ENCODE results near the gene SBNO1.
"Not testable (repeated sequence)": the region's sequence is repeated elsewhere in the genome, so short reads cannot be mapped to it uniquely, and the experiment has no call there.

Gene SBNO1

DNA sequence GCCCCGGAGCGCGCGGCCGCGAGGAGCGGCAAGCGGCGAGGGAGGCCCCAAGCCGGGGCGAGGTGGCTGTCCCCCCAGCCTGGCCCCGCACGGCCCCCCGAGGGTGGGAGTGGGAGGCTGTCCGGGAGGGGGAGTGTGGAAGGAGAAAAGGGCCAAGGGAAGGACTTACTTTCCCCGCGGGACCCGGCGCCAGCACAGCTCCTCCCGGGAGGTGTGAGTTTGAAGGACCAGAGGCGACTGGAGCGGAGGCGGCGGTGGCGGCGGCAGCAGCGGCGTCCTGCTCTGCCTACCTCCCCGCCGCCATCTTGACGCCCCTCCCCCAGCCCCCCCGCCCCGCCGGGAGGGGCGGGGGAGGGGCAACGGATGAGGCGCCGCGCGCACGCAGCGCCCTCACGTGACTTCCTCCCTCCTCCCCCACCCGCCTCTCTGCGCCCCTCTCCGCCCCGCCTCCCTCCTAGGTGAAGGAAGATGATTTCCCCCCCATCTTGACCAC is at the start of gene SBNO1:
Gene SBNO1 (minus strand): TSS at position 316 of the 493 bp plus-strand sequence. CDS start 14,406 bp downstream, outside the sequence.
- DNase-seq (ENCODE audit: low read depth, low spot score), result peak; percentile 65

DNA sequence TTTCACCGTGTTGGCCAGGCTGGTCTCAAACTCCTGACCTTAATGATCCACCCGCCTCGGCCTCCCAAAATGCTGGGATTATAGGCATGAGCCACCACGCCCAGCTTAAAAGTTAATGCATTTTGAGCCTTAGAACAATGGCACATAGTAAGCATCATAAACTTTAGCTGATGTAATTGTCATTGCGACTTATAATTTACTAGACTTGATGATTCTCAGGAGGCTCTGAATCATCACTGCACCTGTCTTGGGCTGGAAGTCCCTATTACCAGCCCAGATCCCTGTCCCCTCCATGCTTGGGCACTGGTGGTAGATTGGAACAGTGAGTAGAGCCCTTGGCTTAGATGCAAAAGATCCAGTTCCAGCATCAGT is 45.4 kb upstream of the SBNO1 start:
- DNase-seq (ENCODE audit: low read depth, low spot score), result no peak

DNA sequence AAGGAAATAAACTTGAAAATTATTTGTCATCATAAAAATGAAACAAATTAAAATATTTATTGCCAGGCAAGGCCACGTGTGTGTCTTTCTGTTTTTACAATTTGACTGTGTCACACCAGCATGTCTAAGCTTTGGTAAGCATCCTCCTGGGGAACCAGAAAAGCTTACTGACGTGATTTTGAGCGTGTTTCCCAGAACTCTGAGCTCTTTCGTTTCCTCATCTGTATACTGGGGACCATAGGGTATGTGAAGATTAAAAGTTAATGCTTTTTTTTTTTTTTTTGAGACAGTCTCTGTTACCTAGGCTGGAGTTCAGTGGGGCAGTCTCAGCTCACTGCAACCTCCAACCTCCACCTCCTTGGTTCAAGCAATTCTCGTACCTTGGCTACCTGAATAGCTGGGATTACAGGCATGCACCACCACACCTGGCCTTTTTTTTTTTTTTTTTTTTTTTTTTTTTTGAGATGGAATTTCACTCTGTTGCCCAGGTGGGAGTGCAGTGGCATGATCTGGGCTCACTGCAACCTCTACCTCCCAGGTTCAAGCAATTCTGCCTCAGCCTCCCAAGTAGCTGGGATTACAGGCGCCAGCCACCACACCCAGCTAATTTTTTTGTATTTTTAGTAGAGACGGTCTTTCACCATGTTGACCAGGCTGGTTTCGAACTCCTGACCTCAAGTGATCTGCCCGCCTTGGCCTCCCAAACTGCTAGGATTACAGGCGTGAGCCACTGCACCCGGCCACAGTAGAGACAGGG is 44.8 kb upstream of the SBNO1 start:
- not testable (repeated sequence) for DNase-seq (ENCODE audit: low read depth, low spot score)

DNA sequence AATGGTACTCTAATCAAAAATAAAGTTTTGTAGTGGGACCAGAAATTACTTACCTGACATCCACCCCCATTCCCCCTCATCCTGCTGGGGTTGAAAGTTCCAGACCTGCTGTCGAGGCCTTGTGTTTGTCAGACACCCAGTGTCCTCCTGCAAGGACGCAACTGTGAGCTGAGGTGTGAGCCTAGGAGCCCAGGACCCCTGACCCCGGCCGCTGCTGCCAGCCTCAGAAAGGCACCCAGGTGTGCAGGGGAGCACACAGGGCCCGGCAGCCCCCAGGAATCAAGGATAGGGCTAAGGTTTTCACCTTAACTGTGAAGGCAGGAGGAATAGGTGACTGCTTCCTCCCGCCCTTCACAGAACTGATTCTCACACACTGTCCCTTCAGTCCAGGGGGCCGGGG is 44.0 kb upstream of the SBNO1 start:
- not testable (repeated sequence) for DNase-seq (ENCODE audit: low read depth, low spot score)

DNA sequence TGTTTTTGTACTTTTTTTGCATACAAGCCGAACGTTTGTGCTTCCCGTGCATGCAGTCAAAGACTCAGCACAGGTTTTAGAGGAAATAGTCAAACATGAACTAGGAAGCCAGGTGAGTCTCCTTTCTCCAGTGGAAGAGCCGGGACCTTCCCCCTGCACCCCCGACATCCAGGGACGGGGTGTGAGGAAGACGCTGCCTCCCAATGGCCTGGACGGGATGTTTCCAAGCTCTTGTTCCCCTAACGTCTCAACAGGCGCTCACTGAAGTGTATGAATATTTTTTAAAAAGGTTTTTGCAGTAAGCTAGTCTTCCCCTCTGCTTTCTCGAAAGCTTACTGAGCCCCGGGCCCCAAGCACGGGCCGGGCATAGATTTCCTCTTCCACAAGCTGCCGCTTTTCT is 43.3 kb upstream of the SBNO1 start:
- DNase-seq (ENCODE audit: low read depth, low spot score), result not testable (repeated sequence)

DNA sequence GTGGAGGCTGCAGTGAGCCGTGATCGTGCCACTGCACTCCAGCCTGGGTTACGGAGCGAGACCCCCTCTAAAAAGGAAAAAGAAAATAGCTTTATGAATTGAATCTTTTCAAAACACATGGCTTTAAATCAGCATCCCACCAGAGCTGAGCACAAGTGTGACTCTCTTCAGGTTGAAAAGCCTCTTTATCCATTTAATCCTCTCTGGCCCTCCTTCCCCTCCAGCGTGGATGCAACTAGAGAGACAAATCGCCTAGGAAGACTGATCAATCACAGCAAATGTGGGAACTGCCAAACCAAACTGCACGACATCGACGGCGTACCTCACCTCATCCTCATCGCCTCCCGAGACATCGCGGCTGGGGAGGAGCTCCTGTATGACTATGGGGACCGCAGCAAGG is 42.6 kb upstream of the SBNO1 start:
- not testable (repeated sequence) for DNase-seq (ENCODE audit: low read depth, low spot score)

DNA sequence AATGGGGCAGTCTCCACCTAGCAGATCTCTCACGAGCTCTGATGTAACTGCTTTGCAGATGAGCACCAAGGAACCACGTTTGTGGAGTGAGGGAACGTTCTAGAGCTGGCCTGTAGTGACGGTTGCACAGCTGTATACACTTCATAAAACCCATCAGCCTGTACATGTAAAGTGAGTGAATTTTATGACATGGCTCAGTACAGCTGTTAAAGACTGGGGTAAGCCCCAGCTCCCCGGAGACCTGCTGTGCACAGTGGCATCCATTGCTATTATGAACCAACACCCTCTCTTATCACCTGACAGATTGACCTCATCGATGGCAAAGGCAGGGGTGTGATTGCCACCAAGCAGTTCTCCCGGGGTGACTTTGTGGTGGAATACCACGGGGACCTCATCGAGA is 39.9 kb upstream of the SBNO1 start:
- DNase-seq (ENCODE audit: low read depth, low spot score), result no peak

DNA sequence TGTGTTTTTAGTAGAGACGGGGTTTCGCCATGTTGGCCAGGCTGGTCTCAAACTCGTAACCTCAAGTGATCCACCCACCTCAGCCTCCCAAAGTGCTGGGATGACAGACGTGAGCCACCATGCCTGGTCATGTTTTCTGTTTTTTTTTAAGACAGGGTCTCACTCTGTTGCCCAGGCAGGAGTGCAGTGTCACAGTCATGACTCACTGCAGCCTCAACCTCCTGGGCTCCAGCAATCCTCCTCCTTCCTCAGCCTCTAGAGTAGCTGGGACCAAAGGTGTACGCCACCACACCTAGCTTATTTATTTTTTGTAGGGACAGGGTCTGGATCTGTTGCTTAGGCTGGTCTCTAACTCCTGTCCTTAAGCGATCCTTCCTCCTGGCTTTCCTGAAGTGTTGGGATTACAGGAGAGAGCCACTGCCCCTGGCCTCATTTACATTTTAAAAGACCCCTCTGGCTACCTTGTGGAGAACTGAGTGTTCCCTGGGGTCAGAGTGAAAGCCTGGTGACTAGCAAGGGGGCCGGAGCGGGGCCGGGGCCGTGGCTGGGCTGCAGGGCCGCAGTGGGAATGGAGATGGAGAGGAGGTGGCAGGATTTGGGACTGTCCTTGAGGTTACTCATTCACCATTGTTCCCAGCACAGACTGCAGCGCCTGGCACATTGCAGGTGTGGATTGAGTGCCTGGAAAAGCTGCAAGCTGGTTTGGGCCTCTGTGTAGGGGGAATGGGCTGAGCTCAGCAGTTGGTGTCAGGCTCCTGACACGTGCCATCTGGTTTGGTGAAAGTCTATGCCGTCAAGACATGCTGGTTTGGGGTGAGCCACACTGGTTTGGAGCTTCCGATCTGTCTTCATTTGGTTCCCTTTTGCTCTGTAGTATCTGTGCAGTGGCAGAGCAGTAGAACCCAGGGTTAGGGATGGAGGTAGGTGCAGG is 37.4 kb upstream of the SBNO1 start:
- DNase-seq (ENCODE audit: low read depth, low spot score), result no peak

DNA sequence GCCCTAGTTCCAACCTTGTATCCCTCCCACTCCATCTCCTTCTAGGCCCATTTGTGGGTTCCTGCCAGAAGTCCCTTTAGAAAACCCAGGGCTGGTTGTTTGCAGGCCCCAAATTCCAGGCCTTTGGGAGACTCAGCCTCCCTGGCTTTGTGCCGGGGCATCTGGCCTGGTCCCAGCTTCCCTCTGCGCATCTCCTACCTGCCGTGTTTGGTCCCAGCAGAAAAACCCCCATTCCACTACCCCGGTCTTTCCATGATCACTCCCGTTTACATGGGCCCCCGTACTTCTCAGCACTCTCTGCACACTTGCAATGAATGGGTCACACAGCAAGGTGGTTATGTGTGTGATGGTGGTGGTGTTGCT is 34.6 kb upstream of the SBNO1 start:
- no peak for DNase-seq (ENCODE audit: low read depth, low spot score)

DNA sequence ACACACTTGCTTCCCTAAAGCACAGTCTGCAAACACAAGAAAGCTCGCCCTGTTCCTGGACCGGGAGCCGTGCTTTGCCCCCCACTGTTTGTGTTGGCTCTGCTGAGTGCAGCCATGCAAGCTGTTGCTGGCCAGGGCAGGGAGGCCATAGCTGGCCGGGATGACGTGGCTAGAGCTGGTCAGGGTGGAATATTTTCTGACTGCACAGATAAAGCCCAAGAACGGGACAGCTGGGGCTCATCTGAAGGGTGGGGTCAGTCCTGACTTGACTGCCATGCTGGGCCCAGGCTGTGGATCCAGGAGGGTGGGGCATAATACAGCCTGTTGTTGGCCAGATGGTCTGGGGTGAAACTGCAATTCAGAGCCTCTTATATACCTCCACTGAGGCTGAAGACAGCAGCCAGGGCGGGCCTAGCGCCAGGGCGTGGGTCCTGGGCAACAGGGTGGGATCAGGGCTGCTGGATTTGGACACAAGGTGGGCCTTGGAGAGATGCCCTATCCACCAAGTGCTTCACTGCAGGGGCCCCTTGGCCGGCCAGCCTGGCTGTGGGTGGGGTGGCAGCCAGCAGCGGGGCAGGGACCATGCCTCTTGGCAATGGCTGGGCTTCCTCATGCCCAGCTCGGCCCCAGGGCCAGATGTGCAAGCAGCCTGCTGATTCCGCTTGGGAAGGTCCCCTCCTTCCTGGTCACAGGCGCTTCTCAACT is 34.1 kb upstream of the SBNO1 start:
- peak; percentile 36 for DNase-seq (ENCODE audit: low read depth, low spot score)

DNA sequence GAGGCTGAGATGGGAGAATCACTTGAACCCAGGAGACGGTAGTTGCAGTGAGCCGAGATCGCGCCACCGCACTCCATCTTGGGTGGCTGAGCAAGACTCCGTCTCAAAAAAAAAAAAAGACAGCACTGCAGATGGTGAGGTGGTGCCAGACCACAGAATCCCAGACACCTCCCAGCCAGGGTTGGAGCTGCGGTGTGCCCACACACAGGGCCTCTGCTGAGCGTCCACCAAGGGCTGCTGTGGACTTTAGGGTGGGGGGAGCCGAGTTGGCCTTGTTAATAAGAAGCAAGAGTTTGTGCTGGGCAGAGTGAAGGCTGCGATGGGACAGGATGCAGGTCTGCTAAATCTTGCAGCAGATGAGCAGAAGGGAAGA is 33.5 kb upstream of the SBNO1 start:
- no peak for DNase-seq (ENCODE audit: low read depth, low spot score)

DNA sequence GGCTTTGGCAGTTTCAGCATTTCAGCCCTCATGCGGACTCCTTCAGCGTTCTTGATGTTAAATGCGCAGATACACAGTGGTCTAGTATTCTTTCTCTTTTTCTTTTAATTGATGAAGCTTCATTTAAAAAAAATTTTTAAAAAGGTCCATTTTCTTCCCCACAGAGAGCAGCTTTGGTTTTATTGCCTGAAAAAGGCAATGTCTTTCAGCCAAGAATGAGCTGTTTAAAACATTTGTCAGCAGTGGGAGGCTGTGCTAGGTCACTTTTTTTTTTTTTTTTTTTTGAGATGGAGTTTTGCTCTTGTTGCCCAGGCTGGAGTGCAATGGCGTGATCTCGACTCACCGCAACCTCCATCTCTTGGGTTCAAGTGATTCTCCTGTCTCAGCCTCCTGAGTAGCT is 32.8 kb upstream of the SBNO1 start:
- DNase-seq (ENCODE audit: low read depth, low spot score), result no peak

DNA sequence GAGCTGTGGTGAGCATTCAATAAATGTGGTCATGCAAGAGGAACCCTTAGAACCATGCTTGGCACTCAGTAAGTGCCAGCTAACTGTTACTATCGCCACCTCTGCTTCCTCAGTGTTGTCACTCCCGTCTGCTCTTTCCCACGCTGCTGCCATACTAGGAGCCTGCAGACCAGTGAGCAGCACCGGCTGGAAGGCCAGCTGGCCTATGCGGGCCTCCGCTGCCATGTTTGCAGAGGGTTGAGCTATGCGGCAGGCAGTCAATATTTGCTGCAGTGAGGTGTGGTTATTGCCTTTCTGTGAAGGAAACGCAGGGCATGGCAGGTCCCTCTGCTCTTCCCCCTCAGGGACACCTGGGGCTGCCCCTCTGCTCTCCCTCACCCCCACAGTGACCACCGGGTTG is 32.3 kb upstream of the SBNO1 start:
- DNase-seq (ENCODE audit: low read depth, low spot score), result no peak

DNA sequence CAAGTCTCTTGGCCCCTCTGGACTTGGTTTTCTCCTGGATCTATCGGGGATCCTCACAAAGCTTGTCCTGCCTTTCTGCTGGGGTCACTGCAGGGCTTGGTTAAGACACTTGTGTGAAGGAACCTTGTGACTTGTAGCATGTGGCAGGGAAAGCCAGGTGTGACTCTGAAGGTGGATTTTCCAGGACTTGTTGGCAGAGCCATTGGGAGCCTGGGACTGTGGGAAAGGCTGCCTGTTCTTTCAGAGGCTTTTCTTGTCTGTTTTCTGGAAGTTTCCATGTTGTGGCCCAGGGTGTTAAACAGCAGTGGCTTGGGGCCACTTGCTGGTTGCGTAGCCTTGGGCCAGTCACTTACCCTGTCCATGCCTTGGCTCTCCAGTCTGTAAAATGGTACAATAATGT is 31.9 kb upstream of the SBNO1 start:
- DNase-seq (ENCODE audit: low read depth, low spot score), result no peak

DNA sequence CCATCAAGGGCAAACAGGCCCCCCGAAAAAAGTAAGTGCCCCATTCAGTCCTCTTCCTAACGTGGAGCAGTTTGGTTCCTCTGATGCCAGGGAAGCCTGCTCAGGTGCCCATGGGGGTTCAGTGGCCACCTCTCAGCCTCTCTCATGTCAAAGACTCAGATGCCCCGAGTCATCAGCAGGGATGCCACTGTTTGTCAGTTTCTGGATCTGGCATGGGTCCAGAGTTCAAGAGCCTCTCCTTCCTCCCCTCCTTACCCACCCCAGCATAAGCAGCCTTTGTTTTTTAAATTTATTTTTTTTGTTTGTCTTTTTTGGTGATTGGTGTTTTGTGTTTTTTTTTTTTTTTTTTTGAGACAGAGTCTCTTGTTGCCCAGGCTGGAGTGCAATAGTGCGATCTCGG is 30.6 kb upstream of the SBNO1 start:
- no peak for DNase-seq (ENCODE audit: low read depth, low spot score)

DNA sequence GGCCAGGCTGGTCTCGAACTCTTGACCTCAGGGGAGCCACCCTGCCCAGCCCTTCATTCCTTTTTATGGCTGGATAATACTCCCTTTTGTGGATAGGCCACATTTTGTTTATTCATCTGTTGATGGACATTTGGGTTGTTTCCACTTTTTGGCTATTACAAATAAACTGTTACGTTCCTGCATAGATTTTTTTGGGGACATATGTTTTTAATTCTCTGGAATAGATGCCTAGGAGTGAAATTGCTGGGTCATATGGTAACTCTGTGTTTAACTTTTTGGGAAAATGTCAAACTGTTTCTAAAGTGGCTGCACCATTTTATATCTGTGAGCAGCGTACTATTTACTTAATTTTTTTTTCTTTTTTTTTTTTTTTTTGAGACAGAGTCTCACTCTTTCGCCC is 29.1 kb upstream of the SBNO1 start:
- DNase-seq (ENCODE audit: low read depth, low spot score), result no peak

DNA sequence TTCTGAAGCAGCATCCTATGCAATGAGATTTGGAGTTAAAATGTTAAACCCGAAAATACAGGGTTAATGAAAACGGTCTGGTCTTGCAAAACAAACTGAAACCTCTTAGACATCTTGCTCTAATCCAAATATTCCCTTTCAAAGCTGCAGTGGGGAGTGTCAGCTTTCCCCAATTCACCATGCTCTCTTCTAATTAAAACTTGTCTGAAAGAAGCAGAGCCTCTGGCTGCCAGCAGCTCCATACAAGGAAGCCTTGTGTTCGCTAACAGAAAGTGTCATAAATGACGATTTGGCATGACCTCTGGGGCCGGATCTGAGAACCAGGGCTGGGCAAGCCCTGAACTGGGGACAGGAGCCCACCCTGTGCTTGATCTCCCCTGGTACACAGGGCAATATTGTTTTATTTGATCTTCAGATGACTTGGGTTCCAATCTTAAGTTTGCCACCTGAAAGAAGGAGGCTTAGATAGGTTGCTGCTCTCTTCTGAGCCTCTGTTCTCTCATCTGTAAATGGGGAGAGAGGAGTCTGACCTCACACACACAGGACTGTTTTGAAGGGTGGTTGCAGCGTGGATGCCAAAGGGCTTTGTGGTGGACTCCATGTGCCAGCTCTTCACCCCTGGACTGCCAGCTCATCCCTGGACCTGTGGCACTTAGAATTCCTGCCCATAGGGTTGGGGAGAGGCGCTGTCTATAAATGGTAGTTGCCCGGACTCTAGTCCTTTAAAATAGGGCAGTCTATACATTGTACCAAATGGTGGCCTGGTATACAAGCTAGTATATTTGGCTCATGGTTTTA is 27.1 kb upstream of the SBNO1 start:
- no peak for DNase-seq (ENCODE audit: low read depth, low spot score)

DNA sequence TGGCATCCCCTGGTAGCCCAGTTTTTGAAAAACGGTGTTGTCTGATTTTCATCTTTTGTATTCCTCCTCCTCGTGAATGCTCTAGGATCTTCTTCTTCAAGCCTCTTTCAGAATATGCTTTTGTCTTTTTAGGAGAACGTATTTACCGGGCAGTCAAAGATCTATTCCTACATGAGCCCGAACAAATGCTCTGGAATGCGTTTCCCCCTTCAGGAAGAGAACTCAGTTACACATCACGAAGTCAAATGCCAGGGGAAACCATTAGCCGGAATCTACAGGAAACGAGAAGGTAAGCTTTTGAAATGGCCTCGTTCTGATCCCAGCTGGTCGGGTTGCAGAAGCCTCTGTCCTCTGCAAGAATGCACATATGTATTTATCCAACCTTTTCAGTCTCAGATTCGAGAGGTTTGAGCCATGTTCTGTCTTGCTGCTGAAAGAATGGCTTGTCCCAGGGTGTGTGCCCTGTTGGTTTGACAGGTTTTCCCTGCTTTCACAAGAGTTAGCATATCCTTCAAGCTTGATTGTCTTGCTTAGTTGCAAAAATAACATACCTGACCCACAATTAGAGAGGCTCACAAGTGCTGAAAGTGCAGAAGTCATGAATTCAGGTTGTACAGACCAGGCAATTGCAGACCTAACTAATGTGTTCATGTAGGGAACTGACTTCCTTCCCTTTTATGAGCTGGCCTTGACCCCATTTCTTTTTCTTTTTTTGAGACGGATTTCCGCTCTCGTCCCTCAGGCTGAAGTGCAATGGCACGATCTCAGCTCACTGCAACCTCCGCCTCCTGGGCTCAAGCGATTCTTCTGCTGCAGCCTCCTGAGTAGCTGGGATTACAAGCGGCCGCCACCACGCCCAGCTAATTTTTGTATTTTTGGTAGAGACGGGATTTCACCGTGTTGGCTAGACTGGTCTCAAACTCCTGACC is 26.1 kb upstream of the SBNO1 start:
- no peak for DNase-seq (ENCODE audit: low read depth, low spot score)

DNA sequence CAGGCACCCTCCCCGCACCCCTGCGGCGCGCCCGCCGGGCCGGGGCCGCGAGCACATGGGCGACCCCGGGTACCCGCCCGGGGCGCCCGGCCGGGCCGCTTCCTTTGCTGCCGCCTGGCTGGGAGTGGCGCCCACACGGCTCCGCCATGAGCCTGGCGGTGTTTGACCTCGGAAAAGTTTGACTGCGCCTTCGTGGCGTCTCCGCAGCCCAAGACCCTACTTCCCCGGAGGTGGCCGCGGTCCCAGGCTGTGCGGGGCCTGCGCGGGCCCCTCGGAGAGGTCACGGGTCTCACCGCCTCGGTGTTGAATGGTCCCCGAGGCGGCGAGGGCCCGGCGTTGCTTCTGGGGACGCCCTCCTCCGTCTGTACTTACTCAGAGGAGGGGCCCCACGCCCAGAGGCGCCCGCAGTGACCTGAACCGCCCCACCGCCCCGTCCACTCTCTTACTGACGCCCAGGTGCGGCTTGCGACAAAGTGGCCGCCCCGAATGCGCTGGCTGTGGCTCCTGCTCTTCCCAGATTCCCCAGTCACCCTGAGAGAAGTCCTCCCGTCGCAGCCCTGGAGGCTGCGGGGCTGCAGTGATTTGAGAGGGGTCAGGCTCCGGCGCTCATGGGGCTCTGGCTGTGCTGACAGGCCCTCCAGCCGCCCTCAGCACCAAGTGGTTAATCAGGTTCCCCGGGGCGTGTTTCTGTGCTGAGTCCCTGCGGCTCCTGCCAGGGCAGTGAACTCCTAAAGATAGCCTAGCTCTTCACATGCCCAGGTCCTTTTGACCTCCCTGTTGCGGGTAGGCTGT is 25.1 kb upstream of the SBNO1 start:
- no peak for DNase-seq (ENCODE audit: low read depth, low spot score)

Data from brain pericyte (primary cell).